ENCODE data around the gene PTBP1. TPM values are rescaled to one million over a fixed set of nuclear protein-coding genes. Genes with fewer than 3 reads are reported as not detected.

Gene PTBP1
- total and polyA plus RNA-seq, 2 experiments from 2014 or later = 539 to 632 TPM

DNA sequence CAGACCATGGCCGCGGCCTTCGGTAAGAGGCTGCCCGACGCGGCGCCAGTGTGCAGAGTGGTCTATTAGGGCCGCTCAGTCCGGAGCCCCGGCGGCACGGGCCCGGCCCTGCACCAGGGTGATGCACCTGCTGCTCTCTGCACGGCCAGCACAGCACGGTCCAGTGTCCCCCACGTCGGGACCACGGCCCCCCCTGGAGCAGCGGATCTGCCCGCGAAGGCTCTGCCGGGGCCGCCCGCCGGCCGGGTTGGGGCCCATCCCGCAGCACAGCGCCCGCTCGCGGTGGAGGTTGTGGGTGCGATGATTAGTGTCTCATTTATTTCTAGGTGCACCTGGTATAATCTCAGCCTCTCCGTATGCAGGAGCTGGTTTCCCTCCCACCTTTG lies 7.9 kb downstream of the PTBP1 start (continued):
- TF ChIP-seq ZNF462 (CRISPR knock-in tag; IDR thresholded peaks at IDR 0.05) (no peak), NANOG (IDR thresholded peaks at IDR 0.05; ENCODE audit: borderline replicate concordance) (no peak), ETS1 (IDR thresholded peaks at IDR 0.05) (no peak), ZNF331 (CRISPR knock-in tag; IDR thresholded peaks at IDR 0.05; ENCODE audit: low read depth) (no peak)
- TF ChIP-seq, protein P1, sequence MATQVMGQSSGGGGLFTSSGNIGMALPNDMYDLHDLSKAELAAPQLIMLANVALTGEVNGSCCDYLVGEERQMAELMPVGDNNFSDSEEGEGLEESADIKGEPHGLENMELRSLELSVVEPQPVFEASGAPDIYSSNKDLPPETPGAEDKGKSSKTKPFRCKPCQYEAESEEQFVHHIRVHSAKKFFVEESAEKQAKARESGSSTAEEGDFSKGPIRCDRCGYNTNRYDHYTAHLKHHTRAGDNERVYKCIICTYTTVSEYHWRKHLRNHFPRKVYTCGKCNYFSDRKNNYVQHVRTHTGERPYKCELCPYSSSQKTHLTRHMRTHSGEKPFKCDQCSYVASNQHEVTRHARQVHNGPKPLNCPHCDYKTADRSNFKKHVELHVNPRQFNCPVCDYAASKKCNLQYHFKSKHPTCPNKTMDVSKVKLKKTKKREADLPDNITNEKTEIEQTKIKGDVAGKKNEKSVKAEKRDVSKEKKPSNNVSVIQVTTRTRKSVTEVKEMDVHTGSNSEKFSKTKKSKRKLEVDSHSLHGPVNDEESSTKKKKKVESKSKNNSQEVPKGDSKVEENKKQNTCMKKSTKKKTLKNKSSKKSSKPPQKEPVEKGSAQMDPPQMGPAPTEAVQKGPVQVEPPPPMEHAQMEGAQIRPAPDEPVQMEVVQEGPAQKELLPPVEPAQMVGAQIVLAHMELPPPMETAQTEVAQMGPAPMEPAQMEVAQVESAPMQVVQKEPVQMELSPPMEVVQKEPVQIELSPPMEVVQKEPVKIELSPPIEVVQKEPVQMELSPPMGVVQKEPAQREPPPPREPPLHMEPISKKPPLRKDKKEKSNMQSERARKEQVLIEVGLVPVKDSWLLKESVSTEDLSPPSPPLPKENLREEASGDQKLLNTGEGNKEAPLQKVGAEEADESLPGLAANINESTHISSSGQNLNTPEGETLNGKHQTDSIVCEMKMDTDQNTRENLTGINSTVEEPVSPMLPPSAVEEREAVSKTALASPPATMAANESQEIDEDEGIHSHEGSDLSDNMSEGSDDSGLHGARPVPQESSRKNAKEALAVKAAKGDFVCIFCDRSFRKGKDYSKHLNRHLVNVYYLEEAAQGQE (IDR thresholded peaks at IDR 0.05; ENCODE audit: unreplicated experiment) = no peak
